Gastroesophageal sphincter (tissue), 4 donors: ENCODE measurements around the gene COL28A1. TPM values are rescaled to one million over a fixed set of nuclear protein-coding genes. Genes with fewer than 3 reads are reported as not detected.

Source experiments
- ATAC-seq: fragments of 150-250 bp; one replicate; pipeline ENCODE4 v1.9.1; 2016; ENCODE audit warnings: mild to moderate bottlenecking, moderate library complexity
- H3K27ac ChIP-seq, 4 donors: fragments of 200-600 bp; sonication (generic) in 3 of 4; 1 replicate in 3 of 4; 2 replicates in 1 of 4; pipeline ENCODE4 v1.5.1; 2016 to 2019
- H3K27me3 ChIP-seq: fragments of 200-600 bp; sonication (generic); one replicate; pipeline ENCODE4 v1.5.1; 2019
- H3K36me3 ChIP-seq, 2 donors: fragments of 200-600 bp; sonication (generic); one replicate each; pipeline ENCODE4 v1.5.1; 2019; ENCODE audit warnings: control low read depth in 1 of 2
- H3K4me1 ChIP-seq, 3 donors: fragments of 200-600 bp; sonication (generic); 1 replicate in 2 of 3; 2 replicates in 1 of 3; pipeline ENCODE4 v1.5.1; 2016 to 2019; ENCODE audit warnings: control low read depth in 2 of 3
- H3K4me3 ChIP-seq, 2 donors: fragments of 200-600 bp; sonication (generic); one replicate each; pipeline ENCODE4 v1.5.1; 2019; ENCODE audit warnings: mild to moderate bottlenecking in 1 of 2, moderate library complexity in 1 of 2
- H3K9me3 ChIP-seq, 3 donors: fragments of 200-600 bp; sonication (generic); one replicate each; pipeline ENCODE4 v1.5.1; 2017 to 2019; ENCODE audit warnings: control low read depth in 2 of 3
- CTCF ChIP-seq, 4 experiments: fragments of 200-600 bp in 2 of 4; fragments of 450-650 bp in 2 of 4; sonication (generic) in 1 of 4; IDR thresholded peaks; one replicate each; pipeline ENCODE4 v1.5.1; 2017 to 2019; ENCODE audit warnings: antibody characterized with exemption in 4 of 4, mild to moderate bottlenecking in 2 of 4, moderate library complexity in 2 of 4
- EP300 ChIP-seq: sonication (generic); formaldehyde crosslinking; IDR thresholded peaks from one replicate; pipeline ENCODE4 v1.6.1; 2017; ENCODE audit warnings: antibody characterized with exemption, mild to moderate bottlenecking
- POLR2A ChIP-seq, 2 donors: fragments of 450-650 bp; IDR thresholded peaks; one replicate each; pipeline ENCODE4 v1.6.1; 2017; ENCODE audit warnings: antibody characterized with exemption in 2 of 2, mild to moderate bottlenecking in 2 of 2, moderate library complexity in 1 of 2
- POLR2AphosphoS5 ChIP-seq: sonication (generic); formaldehyde crosslinking; IDR thresholded peaks from one replicate; pipeline ENCODE4 v1.6.1; 2017; ENCODE audit warnings: antibody characterized with exemption
- WGBS, 2 donors: methylation state at CpG; one replicate each; pipeline ENCODE4 v1.1.5; 2018; ENCODE audit warnings: low coverage in 1 of 2; 5-methylcytosine and 5-hydroxymethylcytosine counted together
- total RNA-seq, 4 donors: library from RNA; depleted of rRNA; stranded (reverse); fragments of >200 nt; gene quantifications; one replicate each; pipeline ENCODE4 v1.1.0, GENCODE V29; 2016

COL28A1 gene
- total RNA-seq, 4 donors from 2014 or later: 12.5 to 21.3 (median 18.7) TPM

GRCh38 chr7:7491044-7491443 is 44.6 kb downstream of the COL28A1 start:
- ATAC-seq: no peak
- H3K4me3 ChIP-seq: no peak overlapping the region
- WGBS, 2 donors: 58 to 69% methylated on average over 3 of the region's 3 CpGs
- no peaks in the 10 kb centered on the region for H3K27me3 ChIP-seq
- TF ChIP-seq EP300 (no peak), POLR2A (IDR thresholded peaks at IDR 0.05) (no peak), POLR2AphosphoS5 (no peak), CTCF (IDR thresholded peaks at IDR 0.05) (no peak)
- H3K27ac ChIP-seq: no peak overlapping the region
- H3K9me3 ChIP-seq: peaks cover 0 to 23% (median 0%) of the 10 kb centered on the region in 3 donors
- no peaks in the 10 kb centered on the region for H3K4me1 ChIP-seq
- H3K36me3 ChIP-seq: peaks cover 0 to 27% of the 10 kb centered on the region in 2 donors

- no peak for TF ChIP-seq POLR2A (IDR thresholded peaks at IDR 0.05)
- no peak for TF ChIP-seq POLR2AphosphoS5
- no peak for TF ChIP-seq CTCF (IDR thresholded peaks at IDR 0.05)
- no peak for TF ChIP-seq EP300
- no peaks in the 10 kb centered on the region for H3K4me1 ChIP-seq
- WGBS, 2 donors: 52% methylated on average over 2 of the region's 2 CpGs
- peaks cover 0 to 27% of the 10 kb centered on the region in 2 donors for H3K36me3 ChIP-seq
- no peak for ATAC-seq
- H3K4me3 ChIP-seq: no peak overlapping the region
- H3K27ac ChIP-seq: no peak overlapping the region
- peaks cover 0 to 23% (median 0%) of the 10 kb centered on the region in 3 donors for H3K9me3 ChIP-seq
- no peaks in the 10 kb centered on the region for H3K27me3 ChIP-seq
Measured at GRCh38 chr7:7490003-7490402, 45.7 kb downstream of the COL28A1 start.

GRCh38 chr7:7489546-7489945 is 46.1 kb downstream of the COL28A1 start:
- Histone ChIP-seq H3K36me3 (peaks cover 0 to 27% of the 10 kb centered on the region in 2 donors), H3K4me3 (no peak overlapping the region), H3K4me1 (no peaks in the 10 kb centered on the region), H3K27ac (no peak overlapping the region), H3K27me3 (no peaks in the 10 kb centered on the region), H3K9me3 (peaks cover 0 to 25% (median 0%) of the 10 kb centered on the region in 3 donors)
- ATAC-seq: no peak
- no peak for TF ChIP-seq EP300
- TF ChIP-seq POLR2AphosphoS5: no peak
- no peak for TF ChIP-seq CTCF (IDR thresholded peaks at IDR 0.05)
- no peak for TF ChIP-seq POLR2A (IDR thresholded peaks at IDR 0.05)
- 82 to 86% methylated on average over 2 of the region's 2 CpGs for WGBS, 2 donors

GRCh38 chr7:7486362-7486761 is 49.3 kb downstream of the COL28A1 start:
- Histone ChIP-seq H3K27ac (no peak overlapping the region), H3K27me3 (no peaks in the 10 kb centered on the region), H3K4me1 (no peaks in the 10 kb centered on the region), H3K36me3 (peaks cover 0 to 27% of the 10 kb centered on the region in 2 donors), H3K4me3 (no peak overlapping the region), H3K9me3 (peaks cover 0 to 32% (median 0%) of the 10 kb centered on the region in 3 donors)
- 90 to 94% methylated on average over 3 of the region's 3 CpGs for WGBS, 2 donors
- TF ChIP-seq POLR2AphosphoS5: no peak
- no peak for TF ChIP-seq CTCF (IDR thresholded peaks at IDR 0.05)
- no peak for TF ChIP-seq POLR2A (IDR thresholded peaks at IDR 0.05)
- ATAC-seq: no peak

- no peak for TF ChIP-seq POLR2A (IDR thresholded peaks at IDR 0.05)
- no peak for TF ChIP-seq POLR2AphosphoS5
- TF ChIP-seq EP300: no peak
- no peak for TF ChIP-seq CTCF (IDR thresholded peaks at IDR 0.05)
- no peak overlapping the region for H3K27ac ChIP-seq
- H3K4me1 ChIP-seq: no peaks in the 10 kb centered on the region
- no peak for ATAC-seq
- peaks cover 0 to 32% (median 0%) of the 10 kb centered on the region in 3 donors for H3K9me3 ChIP-seq
- no peak overlapping the region for H3K4me3 ChIP-seq
- 78 to 100% methylated on average over 1 of the region's 1 CpG for WGBS, 2 donors
- no peaks in the 10 kb centered on the region for H3K27me3 ChIP-seq
- H3K36me3 ChIP-seq: peaks cover 0 to 23% of the 10 kb centered on the region in 2 donors
Measured at GRCh38 chr7:7484072-7484471, 51.6 kb downstream of the COL28A1 start.
